Thyroid gland (tissue), 4 donors: ENCODE results near the gene YPEL5. TPM values are rescaled to one million over a fixed set of nuclear protein-coding genes. Genes with fewer than 3 reads are reported as not detected.
A peak's percentile ranks its signal among the peaks of the same experiment; 100 is the strongest.

Source experiments
- DNase-seq, 2 donors: peaks; one replicate each; pipeline ENCODE4 v3.0.0-alpha.2; 2019
- H3K27ac ChIP-seq, 3 donors: fragments of 200-600 bp; sonication (generic); 1 replicate in 2 of 3; 2 replicates in 1 of 3; pipeline ENCODE4 v1.5.1; 2016 to 2019; ENCODE audit warnings: mild to moderate bottlenecking in 1 of 3, moderate library complexity in 1 of 3
- H3K27me3 ChIP-seq: fragments of 200-600 bp; sonication (generic); one replicate; pipeline ENCODE4 v1.5.1; 2019
- H3K36me3 ChIP-seq, 2 donors: fragments of 200-600 bp; sonication (generic); one replicate each; pipeline ENCODE4 v1.5.1; 2016 to 2019
- H3K4me1 ChIP-seq, 2 donors: fragments of 200-600 bp; sonication (generic); one replicate each; pipeline ENCODE4 v1.5.1; 2017 to 2019
- H3K4me3 ChIP-seq, 3 donors: fragments of 200-600 bp; sonication (generic); replicated peaks in 1 of 3; 1 replicate in 2 of 3; 2 replicates in 1 of 3; pipeline ENCODE4 v1.5.1; 2016; ENCODE audit warnings: mild to moderate bottlenecking in 1 of 3
- H3K9me3 ChIP-seq: fragments of 200-600 bp; sonication (generic); one replicate; pipeline ENCODE4 v1.5.1; 2017
- POLR2A ChIP-seq, 2 donors: fragments of 450-650 bp; IDR thresholded peaks; one replicate each; pipeline ENCODE4 v1.6.1; 2017; ENCODE audit warnings: antibody characterized with exemption in 2 of 2, mild to moderate bottlenecking in 2 of 2, moderate library complexity in 1 of 2
- WGBS, 2 donors: methylation state at CpG; one replicate each; pipeline ENCODE4 v1.1.5; 2017; 5-methylcytosine and 5-hydroxymethylcytosine counted together
- intact Hi-C: fragments of 100-400 bp; cut with DNase I; formaldehyde crosslinking; loops from one replicate; pipeline ENCODE4 v1.15.1; 2023
- small RNA-seq: library from RNA; depleted of rRNA; stranded (forward); fragments of <200 nt; gene quantifications from one replicate; pipeline ENCODE3, GENCODE V24; 2016
- total RNA-seq, 4 donors: library from RNA; depleted of rRNA; stranded (reverse); fragments of >200 nt; gene quantifications; one replicate each; pipeline ENCODE4 v1.2.3, GENCODE V29; 2016
- TF ChIP-seq, protein P1 (sequence below), 6 experiments: fragments of 200-600 bp in 3 of 6; fragments of 450-650 bp in 3 of 6; sonication (generic) in 3 of 6; IDR thresholded peaks; one replicate each; pipeline ENCODE4 v1.5.1; 2016 to 2019; ENCODE audit warnings: antibody characterized with exemption in 6 of 6, mild to moderate bottlenecking in 2 of 6, inconsistent platforms in 1 of 6, moderate library complexity in 1 of 6

Gene YPEL5
- total RNA-seq, 4 donors from 2014 or later = 74.7 to 129 (median 103) TPM

DNA sequence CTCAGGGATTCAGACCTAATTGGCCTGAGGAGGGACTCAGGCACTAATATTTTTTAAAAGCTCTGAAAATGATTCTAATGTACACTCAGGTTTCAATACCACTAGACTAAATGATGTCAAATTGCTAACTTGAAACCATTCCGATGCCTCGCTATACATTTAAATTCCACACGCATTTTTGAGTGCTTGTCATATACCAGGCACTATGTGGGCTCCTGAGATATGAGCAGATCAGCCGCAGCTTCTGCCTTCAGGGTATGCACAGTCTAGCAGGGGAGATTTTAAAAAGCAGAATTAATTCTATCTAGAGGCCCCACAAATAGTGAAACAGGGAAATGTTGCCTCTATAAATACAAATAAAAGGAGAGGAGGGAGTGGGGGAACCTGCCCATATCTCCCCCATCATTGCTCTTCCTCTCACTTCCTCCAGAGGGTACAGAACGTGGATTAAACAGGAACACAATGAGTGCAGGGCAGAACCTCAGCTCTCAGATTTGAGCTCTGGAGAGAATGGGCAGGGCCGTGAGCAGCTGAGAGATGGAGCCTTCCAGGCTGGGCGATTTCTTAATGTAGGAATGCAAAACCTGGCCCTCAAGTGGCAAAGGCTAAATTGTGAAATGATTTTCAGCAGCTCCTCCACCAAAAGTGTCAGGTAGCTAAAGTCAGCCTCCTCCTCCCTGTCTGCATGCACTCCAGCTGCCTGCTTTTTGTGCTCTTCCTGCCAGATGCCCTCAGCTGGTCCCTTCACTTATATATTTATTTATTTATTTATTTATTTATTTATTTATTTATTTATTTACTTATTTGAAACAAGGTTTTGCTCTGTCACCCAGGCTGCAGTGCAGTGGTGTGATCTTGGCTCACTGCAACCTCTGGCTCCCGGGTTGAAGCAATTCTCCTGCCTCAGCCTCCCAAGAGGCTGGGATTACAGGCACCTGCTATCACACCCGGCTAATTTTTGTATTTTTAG, 59.9 kb downstream of the YPEL5 start:
- no peak overlapping the region for H3K27ac ChIP-seq
- DNase-seq = no peak
- no peaks in the 10 kb centered on the region for H3K27me3 ChIP-seq
- intact Hi-C loops = no loop called here
- H3K9me3 ChIP-seq = no peaks in the 10 kb centered on the region
- peaks cover 0 to 4% of the 10 kb centered on the region in 2 donors for H3K4me1 ChIP-seq
- no peak overlapping the region for H3K4me3 ChIP-seq
- H3K36me3 ChIP-seq = no peaks in the 10 kb centered on the region
- WGBS, 2 donors = 79 to 82% methylated on average over 9 of the region's 9 CpGs
- TF ChIP-seq POLR2A (IDR thresholded peaks at IDR 0.05) = no peak
- TF ChIP-seq, protein P1, sequence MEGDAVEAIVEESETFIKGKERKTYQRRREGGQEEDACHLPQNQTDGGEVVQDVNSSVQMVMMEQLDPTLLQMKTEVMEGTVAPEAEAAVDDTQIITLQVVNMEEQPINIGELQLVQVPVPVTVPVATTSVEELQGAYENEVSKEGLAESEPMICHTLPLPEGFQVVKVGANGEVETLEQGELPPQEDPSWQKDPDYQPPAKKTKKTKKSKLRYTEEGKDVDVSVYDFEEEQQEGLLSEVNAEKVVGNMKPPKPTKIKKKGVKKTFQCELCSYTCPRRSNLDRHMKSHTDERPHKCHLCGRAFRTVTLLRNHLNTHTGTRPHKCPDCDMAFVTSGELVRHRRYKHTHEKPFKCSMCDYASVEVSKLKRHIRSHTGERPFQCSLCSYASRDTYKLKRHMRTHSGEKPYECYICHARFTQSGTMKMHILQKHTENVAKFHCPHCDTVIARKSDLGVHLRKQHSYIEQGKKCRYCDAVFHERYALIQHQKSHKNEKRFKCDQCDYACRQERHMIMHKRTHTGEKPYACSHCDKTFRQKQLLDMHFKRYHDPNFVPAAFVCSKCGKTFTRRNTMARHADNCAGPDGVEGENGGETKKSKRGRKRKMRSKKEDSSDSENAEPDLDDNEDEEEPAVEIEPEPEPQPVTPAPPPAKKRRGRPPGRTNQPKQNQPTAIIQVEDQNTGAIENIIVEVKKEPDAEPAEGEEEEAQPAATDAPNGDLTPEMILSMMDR (IDR thresholded peaks at IDR 0.05) = no peak

DNA sequence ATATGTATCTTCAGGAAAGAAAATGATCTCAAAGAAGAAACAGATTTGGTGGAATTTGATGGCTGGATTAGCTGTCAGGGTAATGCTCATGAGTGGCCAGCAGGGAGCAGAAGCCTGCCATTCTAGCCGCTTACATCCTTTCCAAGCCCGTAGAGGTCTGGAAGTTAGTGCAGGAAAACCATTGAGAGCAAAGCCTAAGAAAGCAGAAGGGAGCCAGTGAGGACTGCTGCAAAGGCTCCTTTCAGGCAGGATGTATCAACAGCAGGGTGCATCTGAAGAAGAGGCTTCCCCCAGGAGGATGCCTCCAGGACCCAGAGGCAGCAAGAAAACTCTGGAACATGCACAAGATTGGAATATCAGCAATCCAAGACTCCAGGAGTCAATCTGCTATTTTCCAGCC, 61.6 kb downstream of the YPEL5 start:
- peaks cover 0 to 4% of the 10 kb centered on the region in 2 donors for H3K4me1 ChIP-seq
- no peak overlapping the region for H3K4me3 ChIP-seq
- peak; percentile 71 to 72 for DNase-seq
- H3K27ac ChIP-seq = no peak overlapping the region
- TF ChIP-seq, protein P1 (IDR thresholded peaks at IDR 0.05) = peak; percentile 65 to 96 (median 90)
- no peak for TF ChIP-seq POLR2A (IDR thresholded peaks at IDR 0.05)
- no peaks in the 10 kb centered on the region for H3K9me3 ChIP-seq
- intact Hi-C loops = loop anchor here (2.0 kb wide), 1 partner anchor 498 kb away; no protein-coding TSS in a partner anchor
- WGBS, 2 donors = 0 to 1% methylated on average over 2 of the region's 2 CpGs
- no peaks in the 10 kb centered on the region for H3K36me3 ChIP-seq
- no peaks in the 10 kb centered on the region for H3K27me3 ChIP-seq

DNA sequence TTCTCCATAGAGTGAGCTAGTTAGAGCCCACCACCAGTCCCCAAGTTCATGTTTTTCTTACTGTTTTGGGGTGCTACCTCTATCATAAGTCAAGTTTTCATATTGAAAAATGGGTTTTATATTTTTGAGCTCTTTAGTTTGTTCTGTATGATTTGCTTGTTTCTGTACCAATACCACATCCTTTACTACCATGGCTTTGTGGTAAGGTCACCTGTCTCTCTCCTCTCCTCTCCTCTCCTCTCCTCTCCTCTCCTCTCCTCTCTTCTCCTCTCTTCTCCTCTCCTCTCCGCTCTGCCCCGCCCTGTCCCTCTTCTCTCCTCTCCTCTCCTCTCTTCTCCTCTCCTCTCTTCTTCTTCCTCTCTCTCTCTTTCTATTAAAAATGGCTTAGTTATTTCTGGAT, 62.4 kb downstream of the YPEL5 start:
- no peaks in the 10 kb centered on the region for H3K9me3 ChIP-seq
- TF ChIP-seq POLR2A (IDR thresholded peaks at IDR 0.05) = no peak
- TF ChIP-seq, protein P1 (IDR thresholded peaks at IDR 0.05) = no peak
- intact Hi-C loops = loop anchor here (2.0 kb wide), 1 partner anchor 498 kb away; no protein-coding TSS in a partner anchor
- H3K27me3 ChIP-seq = no peaks in the 10 kb centered on the region
- no peak overlapping the region for H3K27ac ChIP-seq
- H3K36me3 ChIP-seq = no peaks in the 10 kb centered on the region
- H3K4me1 ChIP-seq = peaks cover 0 to 4% of the 10 kb centered on the region in 2 donors
- 93 to 95% methylated on average over 2 of the region's 2 CpGs for WGBS, 2 donors
- no peak overlapping the region for H3K4me3 ChIP-seq
- no peak for DNase-seq

Small RNA genes lying within 50 kb of the gene (small RNA-seq; reads per million reads assigned to genes)
- not detected for gene SNORA10B

Other genes with a start within 250 kb of the YPEL5 start
- under 1 TPM; 0.08 to 0.40 (median 0.28) TPM for gene ALK, start 225.4 kb upstream of the YPEL5 start, total RNA-seq
- gene LBH, start 84.5 kb downstream of the YPEL5 start, total RNA-seq = 100 to 1,000 TPM; 104 to 206 (median 126) TPM